Peyer's patch (tissue), 4 donors: ENCODE results near the gene SH3PXD2B. TPM values are rescaled to one million over a fixed set of nuclear protein-coding genes. Genes with fewer than 3 reads are reported as not detected.
A peak's percentile ranks its signal among the peaks of the same experiment; 100 is the strongest.
"Not testable (repeated sequence)": the region's sequence is repeated elsewhere in the genome, so short reads cannot be mapped to it uniquely, and the experiment has no call there.

Experiments used
- DNase-seq, 3 donors: peaks; one replicate each; pipeline ENCODE4 v3.0.0-alpha.2; 2017 to 2019
- H3K27ac ChIP-seq, 4 donors: fragments of 200-600 bp; sonication (generic); one replicate each; pipeline ENCODE4 v1.5.1; 2016 to 2019
- H3K27me3 ChIP-seq, 2 donors: fragments of 200-600 bp; sonication (generic); one replicate each; pipeline ENCODE4 v1.5.1; 2019
- H3K36me3 ChIP-seq, 3 donors: fragments of 200-600 bp; sonication (generic); one replicate each; pipeline ENCODE4 v1.5.1; 2016 to 2019
- H3K4me1 ChIP-seq, 4 donors: fragments of 200-600 bp; sonication (generic); one replicate each; pipeline ENCODE4 v1.5.1; 2016 to 2019
- H3K4me3 ChIP-seq, 4 donors: fragments of 200-600 bp; sonication (generic); 1 replicate in 3 of 4; 2 replicates in 1 of 4; pipeline ENCODE4 v1.5.1; 2016 to 2019; ENCODE audit warnings: mild to moderate bottlenecking in 1 of 4
- H3K9me3 ChIP-seq, 4 donors: fragments of 200-600 bp; sonication (generic); one replicate each; pipeline ENCODE4 v1.5.1; 2016 to 2019; ENCODE audit warnings: mild to moderate bottlenecking in 1 of 4
- POLR2A ChIP-seq, 2 donors: fragments of 450-650 bp; IDR thresholded peaks; one replicate each; pipeline ENCODE4 v1.5.1; 2017; ENCODE audit warnings: antibody characterized with exemption in 2 of 2, mild to moderate bottlenecking in 2 of 2, moderate library complexity in 2 of 2
- total RNA-seq, 4 donors: library from RNA; depleted of rRNA; stranded (reverse); fragments of >200 nt; gene quantifications; one replicate each; pipeline ENCODE4 v1.1.0, GENCODE V29; 2016
- TF ChIP-seq, protein P1 (sequence below), 6 experiments: fragments of 450-650 bp in 4 of 6; fragments of 200-600 bp in 2 of 6; sonication (generic) in 1 of 6; IDR thresholded peaks; one replicate each; pipeline ENCODE4 v1.5.1; 2017 to 2019; ENCODE audit warnings: antibody characterized with exemption in 6 of 6, mild to moderate bottlenecking in 3 of 6, moderate library complexity in 1 of 6

Gene SH3PXD2B
- total RNA-seq, 4 donors from 2014 or later = 5.8 to 26.4 (median 11.7) TPM

GRCh38 chr5:172410662-172411483 is 43.5 kb downstream of the SH3PXD2B start:
- Histone ChIP-seq H3K9me3 (no peaks in the 10 kb centered on the region), H3K4me1 (peaks cover 0 to 8% (median 0%) of the 10 kb centered on the region in 4 donors), H3K4me3 (no peak overlapping the region), H3K27me3 (no peaks in the 10 kb centered on the region), H3K36me3 (no peaks in the 10 kb centered on the region), H3K27ac (peak overlapping the region; percentile 59 to 77 (median 64))
- DNase-seq = no peak
- TF ChIP-seq, protein P1, sequence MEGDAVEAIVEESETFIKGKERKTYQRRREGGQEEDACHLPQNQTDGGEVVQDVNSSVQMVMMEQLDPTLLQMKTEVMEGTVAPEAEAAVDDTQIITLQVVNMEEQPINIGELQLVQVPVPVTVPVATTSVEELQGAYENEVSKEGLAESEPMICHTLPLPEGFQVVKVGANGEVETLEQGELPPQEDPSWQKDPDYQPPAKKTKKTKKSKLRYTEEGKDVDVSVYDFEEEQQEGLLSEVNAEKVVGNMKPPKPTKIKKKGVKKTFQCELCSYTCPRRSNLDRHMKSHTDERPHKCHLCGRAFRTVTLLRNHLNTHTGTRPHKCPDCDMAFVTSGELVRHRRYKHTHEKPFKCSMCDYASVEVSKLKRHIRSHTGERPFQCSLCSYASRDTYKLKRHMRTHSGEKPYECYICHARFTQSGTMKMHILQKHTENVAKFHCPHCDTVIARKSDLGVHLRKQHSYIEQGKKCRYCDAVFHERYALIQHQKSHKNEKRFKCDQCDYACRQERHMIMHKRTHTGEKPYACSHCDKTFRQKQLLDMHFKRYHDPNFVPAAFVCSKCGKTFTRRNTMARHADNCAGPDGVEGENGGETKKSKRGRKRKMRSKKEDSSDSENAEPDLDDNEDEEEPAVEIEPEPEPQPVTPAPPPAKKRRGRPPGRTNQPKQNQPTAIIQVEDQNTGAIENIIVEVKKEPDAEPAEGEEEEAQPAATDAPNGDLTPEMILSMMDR (IDR thresholded peaks at IDR 0.05) = no peak
- TF ChIP-seq POLR2A (IDR thresholded peaks at IDR 0.05) = no peak

DNA sequence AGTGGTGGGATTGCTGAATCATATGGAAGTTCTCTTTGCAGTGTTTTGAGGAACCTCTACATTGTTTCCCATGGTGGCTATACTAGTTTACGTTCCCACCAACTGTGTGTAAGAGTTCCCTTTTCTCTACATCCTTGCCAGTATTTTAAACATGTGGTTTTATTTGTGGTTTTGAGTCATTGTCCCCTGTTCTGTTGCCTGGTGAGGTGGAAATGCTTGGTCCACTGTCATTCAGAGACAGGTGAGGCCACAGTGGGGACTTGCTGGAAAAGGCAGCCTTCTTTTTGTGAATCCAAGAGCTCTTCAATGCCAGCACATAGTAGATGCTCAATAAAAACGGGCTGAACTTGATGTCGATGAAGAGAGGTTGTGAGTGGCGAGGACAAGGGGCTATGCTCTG is 44.2 kb downstream of the SH3PXD2B start:
- Histone ChIP-seq H3K4me1 (peaks cover 0 to 8% (median 0%) of the 10 kb centered on the region in 4 donors), H3K9me3 (no peaks in the 10 kb centered on the region), H3K36me3 (no peaks in the 10 kb centered on the region), H3K4me3 (no peak overlapping the region), H3K27ac (peak overlapping the region in 2 of 4 donors; percentile 39 to 77), H3K27me3 (no peaks in the 10 kb centered on the region)
- no peak for TF ChIP-seq POLR2A (IDR thresholded peaks at IDR 0.05)
- TF ChIP-seq, protein P1 (IDR thresholded peaks at IDR 0.05) = no peak
- no peak for DNase-seq

DNA sequence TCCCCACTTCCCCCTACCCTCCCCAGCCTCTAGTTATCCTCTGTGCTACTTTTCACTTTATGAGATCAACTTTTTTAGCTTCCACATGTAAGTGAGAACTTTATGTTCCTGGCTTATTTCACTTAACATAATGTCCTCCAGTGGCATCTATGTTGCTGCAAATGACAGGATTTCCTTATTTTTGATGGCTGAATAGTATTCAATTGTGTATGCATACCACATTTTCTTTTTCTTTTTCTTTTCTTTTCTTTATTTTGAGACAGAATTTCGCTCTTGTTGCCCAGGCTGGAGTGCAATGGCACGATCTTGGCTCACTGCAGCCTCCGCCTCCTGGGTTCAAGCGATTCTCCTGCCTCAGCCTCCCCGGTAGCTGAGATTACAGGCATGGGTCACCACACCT is 44.8 kb downstream of the SH3PXD2B start:
- not testable (repeated sequence) for DNase-seq, H3K9me3 ChIP-seq, H3K4me1 ChIP-seq, H3K36me3 ChIP-seq, H3K4me3 ChIP-seq, H3K27me3 ChIP-seq
- H3K27ac ChIP-seq = peak overlapping the region in 2 of 4 donors; percentile 39 to 42

DNA sequence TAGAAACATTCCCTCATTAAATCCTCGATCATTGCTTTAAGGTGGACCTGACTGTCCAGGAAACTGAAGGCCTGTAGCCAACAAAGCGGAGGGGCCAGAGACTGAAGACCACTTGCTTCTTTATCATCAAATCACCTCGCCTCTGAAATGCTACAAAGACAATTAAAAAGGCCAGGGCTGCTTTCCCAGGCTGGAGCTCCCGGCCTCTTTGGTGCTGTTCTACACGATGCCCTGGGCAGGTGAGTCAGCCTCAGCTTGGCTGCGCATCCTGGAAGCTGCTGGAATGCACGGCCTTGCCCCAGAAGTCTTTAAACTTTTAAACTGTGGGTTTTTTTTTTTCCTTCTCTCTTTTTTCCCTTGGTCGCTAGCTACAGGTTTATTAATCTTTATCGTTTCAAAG is 46.5 kb downstream of the SH3PXD2B start:
- peaks cover 0 to 18% (median 0%) of the 10 kb centered on the region in 4 donors for H3K4me1 ChIP-seq
- TF ChIP-seq POLR2A (IDR thresholded peaks at IDR 0.05) = no peak
- TF ChIP-seq, protein P1 (IDR thresholded peaks at IDR 0.05) = no peak

DNA sequence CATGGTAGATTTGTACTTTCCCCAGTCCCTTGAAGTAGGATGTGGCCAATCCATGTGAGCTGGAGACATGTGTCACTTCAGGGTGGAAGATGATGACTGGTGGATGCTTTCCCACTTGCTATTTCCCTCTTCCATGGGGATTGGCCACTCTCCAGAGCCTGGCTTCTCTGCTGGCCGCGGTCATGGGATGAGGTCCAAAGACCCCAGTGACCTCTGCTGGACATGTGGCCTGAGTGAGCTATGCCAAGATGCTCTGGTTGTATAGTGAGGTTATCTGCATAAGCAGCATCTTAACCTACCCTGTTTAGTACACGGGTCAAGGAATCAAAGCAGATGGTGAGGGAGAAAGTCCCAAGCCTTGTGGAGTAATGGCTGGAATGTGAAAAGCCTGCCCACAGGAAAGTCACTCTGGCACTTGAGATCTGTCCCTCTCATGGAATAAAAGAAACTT is 47.1 kb downstream of the SH3PXD2B start:
- TF ChIP-seq, protein P1 (IDR thresholded peaks at IDR 0.05) = no peak
- no peak for TF ChIP-seq POLR2A (IDR thresholded peaks at IDR 0.05)
- peak overlapping the region in 1 of 4 donors; percentile 15 for H3K27ac ChIP-seq
- H3K36me3 ChIP-seq = no peaks in the 10 kb centered on the region
- H3K9me3 ChIP-seq = no peaks in the 10 kb centered on the region
- no peak for DNase-seq
- peaks cover 0 to 20% (median 0%) of the 10 kb centered on the region in 4 donors for H3K4me1 ChIP-seq
- H3K27me3 ChIP-seq = no peaks in the 10 kb centered on the region
- H3K4me3 ChIP-seq = no peak overlapping the region

More for the DNA sequence above, 46.5 kb downstream of the SH3PXD2B start:
- no peaks in the 10 kb centered on the region for H3K9me3 ChIP-seq
- no peak for DNase-seq
- no peaks in the 10 kb centered on the region for H3K27me3 ChIP-seq
- H3K27ac ChIP-seq = peak overlapping the region in 1 of 4 donors; percentile 6
- H3K36me3 ChIP-seq = no peaks in the 10 kb centered on the region
- H3K4me3 ChIP-seq = no peak overlapping the region
